ENCODE data around the gene ATXN1.
"Not testable (repeated sequence)": the region's sequence is repeated elsewhere in the genome, so short reads cannot be mapped to it uniquely, and the experiment has no call there.

The ATXN1 gene

GRCh38 chr6:16400248-16400760 lies 361.0 kb downstream of the ATXN1 start:
- DNase-seq = no peak

- DNase-seq = no peak
Observed at GRCh38 chr6:16399695-16400094, 361.6 kb downstream of the ATXN1 start.

DNA sequence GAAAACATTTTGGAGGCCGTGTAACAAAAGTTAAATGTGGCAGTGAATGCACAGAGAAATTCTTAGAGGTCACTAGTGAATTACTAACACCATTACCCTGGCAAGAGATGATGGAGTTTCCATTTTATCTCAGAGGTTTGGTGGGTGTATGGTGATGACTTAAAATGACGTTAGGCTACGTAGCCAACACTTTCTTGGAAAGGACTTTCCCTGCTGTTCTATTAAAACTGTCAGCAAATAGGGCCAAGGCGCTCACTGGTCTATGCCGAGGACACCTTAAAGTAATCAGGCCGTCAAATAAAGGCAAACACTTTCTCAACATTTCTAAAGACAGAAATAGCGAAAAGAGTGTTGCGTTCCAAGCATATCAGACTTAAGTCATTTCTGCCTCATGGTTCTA lies 362.1 kb downstream of the ATXN1 start:
- no peak for DNase-seq

DNA sequence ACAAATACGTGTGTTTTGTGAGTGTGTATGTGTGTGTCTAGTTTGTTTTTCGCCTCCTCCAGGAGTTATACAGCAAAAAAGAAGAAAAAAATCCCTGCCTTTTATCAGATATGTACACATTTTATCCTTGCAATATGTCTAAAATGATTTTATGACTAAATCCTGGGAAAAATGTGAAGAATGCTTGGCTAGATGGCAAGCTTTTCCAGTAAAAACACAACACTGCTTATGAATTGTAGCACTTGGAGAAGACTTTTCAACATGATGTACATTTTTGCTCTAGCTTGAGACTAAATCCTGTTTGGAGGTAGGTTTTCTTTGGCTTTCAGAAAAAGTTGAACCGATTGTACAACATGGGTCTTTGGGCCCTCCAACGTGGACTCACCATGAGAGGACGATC lies 362.7 kb downstream of the ATXN1 start:
- DNase-seq = no peak

- no peak for DNase-seq
Observed at GRCh38 chr6:16397623-16398022, 363.6 kb downstream of the ATXN1 start.

GRCh38 chr6:16396497-16397319 lies 364.6 kb downstream of the ATXN1 start:
- no peak for DNase-seq

DNA sequence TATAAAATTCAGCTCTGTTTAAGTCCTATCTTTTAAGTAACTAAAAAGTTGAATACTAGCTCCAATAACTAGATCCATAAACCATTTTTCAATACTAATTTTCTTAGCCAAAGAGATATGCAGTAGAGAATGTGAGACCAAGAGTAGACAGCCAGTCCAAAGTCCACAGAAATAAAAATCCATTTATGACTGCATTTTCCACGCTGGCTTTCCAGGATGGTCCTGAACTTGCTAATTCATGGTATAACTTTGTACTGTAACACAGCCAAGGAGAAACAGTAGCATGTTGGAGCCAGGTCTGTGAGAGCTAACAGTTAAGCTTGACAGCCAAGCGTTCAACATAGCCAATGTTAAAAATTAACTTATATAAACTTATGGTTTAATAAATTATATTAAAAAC lies 366.6 kb downstream of the ATXN1 start:
- DNase-seq = no peak

GRCh38 chr6:16393326-16393725 lies 367.9 kb downstream of the ATXN1 start:
- DNase-seq = no peak

GRCh38 chr6:16392010-16392409 lies 369.2 kb downstream of the ATXN1 start:
- no peak for DNase-seq

GRCh38 chr6:16391451-16391912 lies 369.8 kb downstream of the ATXN1 start:
- DNase-seq = no peak

DNA sequence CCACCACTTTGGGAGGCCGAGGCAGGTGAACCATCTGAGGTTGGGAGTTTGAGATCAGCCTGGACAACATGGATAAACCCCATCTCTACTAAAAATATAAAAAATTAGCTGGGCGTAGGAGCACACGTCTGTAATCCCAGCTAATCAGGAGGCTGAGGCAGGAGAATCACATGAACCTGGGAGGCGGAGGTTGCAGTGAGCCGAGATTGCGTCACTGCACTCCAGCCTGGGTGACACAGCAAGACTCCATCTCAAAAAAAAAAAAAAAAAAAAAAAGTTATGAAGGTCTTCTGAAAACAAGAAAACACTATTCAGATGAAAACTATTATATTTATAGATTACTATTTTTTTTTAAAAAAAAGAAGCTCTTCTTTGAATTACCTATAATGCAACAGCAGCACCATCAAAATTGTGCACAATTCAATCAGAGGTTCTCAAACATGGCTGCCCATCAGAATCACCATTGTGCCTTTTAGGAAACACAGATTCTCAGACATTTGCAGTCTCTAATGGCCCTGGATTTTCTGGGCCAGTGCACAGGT lies 370.3 kb downstream of the ATXN1 start:
- not testable (repeated sequence) for DNase-seq

- DNase-seq = no peak
Observed at GRCh38 chr6:16389642-16390041, 371.6 kb downstream of the ATXN1 start.

GRCh38 chr6:16388488-16388887 lies 372.8 kb downstream of the ATXN1 start:
- no peak for DNase-seq

- no peak for DNase-seq
Observed at GRCh38 chr6:16386057-16386456, 375.2 kb downstream of the ATXN1 start.

DNA sequence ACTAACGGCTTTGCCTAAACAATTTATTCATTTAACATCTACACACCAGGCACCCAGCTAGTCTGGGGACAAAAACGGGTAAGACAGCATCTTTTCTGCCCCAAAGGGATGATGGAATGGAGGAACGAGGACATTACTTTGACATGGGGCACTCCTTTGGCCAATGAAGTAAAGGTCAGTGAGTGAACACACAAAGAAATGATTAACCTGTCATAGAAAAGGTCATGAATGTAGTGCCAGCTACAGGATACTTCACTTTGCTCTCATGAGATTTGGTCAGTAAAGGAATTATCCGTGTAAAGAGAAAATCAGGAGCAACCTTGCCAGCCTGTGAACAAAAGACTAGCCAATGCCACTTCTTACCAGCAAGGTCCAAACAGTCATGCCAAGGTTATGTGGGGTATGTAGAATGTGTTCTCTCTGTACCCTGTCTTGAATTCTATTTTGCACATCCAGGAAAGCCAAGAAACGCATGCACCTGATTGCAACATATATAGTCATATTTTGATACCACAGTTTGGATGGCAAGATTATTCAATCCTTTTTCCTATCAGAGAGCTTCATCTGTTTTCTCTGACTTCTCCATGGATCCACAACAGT lies 377.6 kb downstream of the ATXN1 start:
- DNase-seq = no peak

DNA sequence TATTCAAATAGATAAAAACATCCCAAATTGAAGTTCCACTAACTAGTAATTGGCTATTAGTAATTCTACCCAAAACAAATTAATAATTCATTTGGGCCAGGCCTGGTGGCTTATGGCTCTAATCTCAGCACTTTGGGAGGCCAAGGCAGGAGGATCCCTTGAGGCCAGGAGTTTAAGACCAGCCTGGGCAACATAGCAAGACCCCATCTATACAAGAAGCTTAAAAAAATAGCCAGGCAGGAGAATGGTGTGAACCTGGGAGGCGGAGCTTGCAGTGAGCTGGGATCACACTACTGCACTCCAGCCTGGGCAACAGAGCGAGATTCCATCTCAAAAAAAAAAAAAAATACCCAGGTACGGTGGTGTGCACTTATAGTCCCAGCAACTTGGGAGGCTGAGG lies 379.3 kb downstream of the ATXN1 start:
- not testable (repeated sequence) for DNase-seq

DNA sequence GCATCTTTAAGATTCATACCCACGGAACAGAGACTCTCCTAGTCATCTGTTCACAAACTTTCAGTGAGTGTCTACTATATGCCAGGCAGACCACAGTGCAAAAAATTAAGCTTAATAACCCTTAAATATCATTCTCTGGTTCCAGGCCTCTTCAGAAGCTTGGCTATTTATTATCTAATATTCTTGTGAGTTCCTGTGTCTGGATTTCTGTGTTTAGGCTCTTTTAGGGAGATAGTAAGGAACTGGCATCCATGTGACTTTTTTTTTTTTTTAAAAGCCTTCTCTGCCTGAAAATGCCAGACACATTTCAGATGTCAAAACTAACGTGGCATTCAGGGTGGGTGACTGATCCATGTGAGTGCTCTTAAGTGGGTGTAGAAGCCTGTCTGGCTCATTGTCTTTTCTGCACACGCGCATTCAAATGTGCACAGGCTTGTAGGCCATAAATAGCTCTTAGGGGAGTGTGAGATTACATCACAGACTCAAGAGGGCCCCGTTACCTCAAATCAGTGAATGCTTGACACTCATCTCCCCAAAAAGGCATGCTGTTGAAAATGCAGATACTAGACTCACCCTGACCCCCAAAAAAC lies 380.9 kb downstream of the ATXN1 start:
- DNase-seq = no peak

- not testable (repeated sequence) for DNase-seq
Observed at GRCh38 chr6:16378360-16378759, 382.9 kb downstream of the ATXN1 start.

DNA sequence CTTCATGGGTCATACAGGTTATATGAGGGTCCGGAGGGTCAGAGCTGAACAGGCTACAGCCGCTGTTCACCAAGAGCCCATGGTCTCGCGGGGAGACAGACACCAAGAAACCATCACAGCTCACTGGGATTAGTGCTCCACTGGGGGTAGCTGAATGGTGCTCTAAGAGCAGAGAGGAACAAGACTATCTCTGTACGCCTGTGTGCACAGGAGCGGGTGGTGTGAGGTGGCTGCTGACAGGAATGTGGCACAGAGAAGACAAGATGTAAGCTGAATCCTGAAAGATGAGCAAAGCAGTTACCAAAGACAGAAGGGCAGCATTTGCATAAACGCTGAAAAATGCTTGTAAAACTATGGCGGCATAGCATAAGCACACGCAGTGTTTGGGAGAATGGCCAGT lies 383.8 kb downstream of the ATXN1 start:
- no peak for DNase-seq

- no peak for DNase-seq
Observed at GRCh38 chr6:16375843-16376242, 385.4 kb downstream of the ATXN1 start.

- no peak for DNase-seq
Observed at GRCh38 chr6:16375206-16375605, 386.1 kb downstream of the ATXN1 start.

- no peak for DNase-seq
Observed at GRCh38 chr6:16374461-16375200, 386.6 kb downstream of the ATXN1 start.

DNA sequence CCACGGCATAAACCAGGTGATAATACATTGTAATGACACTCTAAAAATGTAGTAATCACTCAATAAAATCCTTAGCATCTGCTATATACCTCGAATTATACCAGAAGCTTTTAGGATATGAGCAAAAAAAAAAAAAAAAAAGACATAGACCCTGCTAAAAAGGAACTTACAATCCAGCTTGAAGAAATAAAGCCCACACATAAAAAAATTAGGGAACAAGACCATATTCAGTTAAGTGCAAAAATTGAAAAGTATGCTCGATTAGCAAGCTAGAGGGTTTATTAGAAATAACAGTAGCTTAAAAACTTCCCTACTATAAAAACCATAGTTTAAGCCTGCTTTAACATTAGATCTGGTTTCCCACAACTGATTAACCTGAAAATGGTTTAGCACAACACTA lies 387.2 kb downstream of the ATXN1 start:
- DNase-seq = no peak

Data from NCI-H2081 treated with DMSO at 0.1 percent for 48 hours (cell line).